HG03558 (cell line): ENCODE measurements around the gene OR4C12.
"Not testable (repeated sequence)": the region's sequence is repeated elsewhere in the genome, so short reads cannot be mapped to it uniquely, and the experiment has no call there.

Source experiments
- ATAC-seq: cut with Tn5 transposase; IDR thresholded peaks from one replicate; pipeline ENCODE4 v1.9.1; 2021; ENCODE audit warnings: moderate number of reproducible peaks; ENCODE audit not compliant: unreplicated experiment; ENCODE audit errors: extremely low read depth

The OR4C12 gene

GRCh38 chr11:49982435-49982834 is at the start of gene OR4C12:
Gene OR4C12, minus strand, starts transcription at chr11:49982535. Its CDS starts 34 bp downstream, at chr11:49982501.
- not testable (repeated sequence) for ATAC-seq

GRCh38 chr11:50030193-50030592 is 47.9 kb upstream of the OR4C12 start:
- ATAC-seq, result no peak

DNA sequence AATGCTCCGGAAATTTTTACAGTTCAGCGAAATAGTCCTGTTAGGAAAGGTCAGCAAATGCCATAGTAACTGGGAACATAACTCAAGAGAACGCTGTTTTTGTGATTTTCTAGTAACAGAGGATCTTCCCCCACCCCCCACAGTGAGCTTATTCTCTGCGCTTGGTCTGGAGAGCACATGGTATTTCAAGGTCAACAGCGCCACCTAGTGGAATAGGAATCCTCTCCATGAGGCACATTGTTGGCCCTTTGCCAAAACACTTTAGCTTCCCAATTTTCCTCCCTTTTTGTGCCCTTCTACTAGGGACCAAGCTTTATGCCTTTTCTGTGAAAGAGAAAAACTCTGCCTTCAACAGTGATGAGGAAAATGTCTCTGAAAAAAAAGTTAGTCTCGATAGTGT is 13.2 kb upstream of the OR4C12 start:
- ATAC-seq, result no peak

- ATAC-seq, result not testable (repeated sequence)
Measured at GRCh38 chr11:49973439-49973838, 8.9 kb downstream of the OR4C12 start.

- no peak for ATAC-seq
Measured at GRCh38 chr11:49952091-49952490, 30.2 kb downstream of the OR4C12 start, which contains the start of gene OR4C13. Gene OR4C13, plus strand, starts transcription at chr11:49952391. Its CDS starts 32 bp downstream, at chr11:49952423.

GRCh38 chr11:49948701-49949100 is 33.6 kb downstream of the OR4C12 start:
- not testable (repeated sequence) for ATAC-seq
